PC-3 (cell line): ENCODE measurements around the gene LRRC49.

Source experiments
- EZH2 ChIP-seq: fragments of 300-600 bp; sonication (generic); IDR thresholded peaks from one replicate; pipeline ENCODE4 v1.6.1; 2017; ENCODE audit warnings: antibody characterized with exemption, mild to moderate bottlenecking, low read length; ENCODE audit not compliant: unreplicated experiment
- TF ChIP-seq, protein P1 (sequence below): fragments of 300-600 bp; sonication (generic); conservative IDR thresholded peaks from 2 replicates; pipeline ENCODE4 v1.5.1; 2017; ENCODE audit warnings: antibody characterized with exemption, low read depth, mild to moderate bottlenecking, low read length

DNA sequence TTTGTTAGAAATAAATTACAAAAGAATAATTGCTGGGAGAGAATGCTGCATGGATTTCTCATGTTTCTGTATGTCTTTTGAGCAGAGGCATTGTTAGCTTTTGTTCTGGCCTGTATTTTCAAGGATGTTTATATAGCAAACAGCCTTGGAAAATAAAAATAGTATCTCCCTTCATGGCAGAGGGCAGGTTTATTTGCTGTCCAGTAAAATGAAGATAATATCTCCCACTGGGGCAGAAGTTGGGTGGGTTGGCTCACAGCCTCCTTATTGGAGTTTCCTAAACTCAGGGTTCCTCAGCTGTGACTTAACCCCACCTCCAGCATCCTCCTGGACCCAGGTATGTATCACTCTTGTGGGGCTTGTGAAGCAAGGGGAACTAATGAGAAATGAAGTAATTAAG lies 178.9 kb downstream of the LRRC49 start:
- TF ChIP-seq, protein P1, sequence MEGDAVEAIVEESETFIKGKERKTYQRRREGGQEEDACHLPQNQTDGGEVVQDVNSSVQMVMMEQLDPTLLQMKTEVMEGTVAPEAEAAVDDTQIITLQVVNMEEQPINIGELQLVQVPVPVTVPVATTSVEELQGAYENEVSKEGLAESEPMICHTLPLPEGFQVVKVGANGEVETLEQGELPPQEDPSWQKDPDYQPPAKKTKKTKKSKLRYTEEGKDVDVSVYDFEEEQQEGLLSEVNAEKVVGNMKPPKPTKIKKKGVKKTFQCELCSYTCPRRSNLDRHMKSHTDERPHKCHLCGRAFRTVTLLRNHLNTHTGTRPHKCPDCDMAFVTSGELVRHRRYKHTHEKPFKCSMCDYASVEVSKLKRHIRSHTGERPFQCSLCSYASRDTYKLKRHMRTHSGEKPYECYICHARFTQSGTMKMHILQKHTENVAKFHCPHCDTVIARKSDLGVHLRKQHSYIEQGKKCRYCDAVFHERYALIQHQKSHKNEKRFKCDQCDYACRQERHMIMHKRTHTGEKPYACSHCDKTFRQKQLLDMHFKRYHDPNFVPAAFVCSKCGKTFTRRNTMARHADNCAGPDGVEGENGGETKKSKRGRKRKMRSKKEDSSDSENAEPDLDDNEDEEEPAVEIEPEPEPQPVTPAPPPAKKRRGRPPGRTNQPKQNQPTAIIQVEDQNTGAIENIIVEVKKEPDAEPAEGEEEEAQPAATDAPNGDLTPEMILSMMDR: no peak
- TF ChIP-seq EZH2: no peak
